NCI-H748 treated with DMSO at 0.1 percent for 48 hours (cell line): Measurements from ENCODE around the gene EEF1AKMT2.
"Not testable (repeated sequence)": the region's sequence is repeated elsewhere in the genome, so short reads cannot be mapped to it uniquely, and the experiment has no call there.

ENCODE experiments used
- DNase-seq: peaks from one replicate; lab custom pipeline; 2025; lab: John Stamatoyannopoulos, UW

The EEF1AKMT2 gene

DNA sequence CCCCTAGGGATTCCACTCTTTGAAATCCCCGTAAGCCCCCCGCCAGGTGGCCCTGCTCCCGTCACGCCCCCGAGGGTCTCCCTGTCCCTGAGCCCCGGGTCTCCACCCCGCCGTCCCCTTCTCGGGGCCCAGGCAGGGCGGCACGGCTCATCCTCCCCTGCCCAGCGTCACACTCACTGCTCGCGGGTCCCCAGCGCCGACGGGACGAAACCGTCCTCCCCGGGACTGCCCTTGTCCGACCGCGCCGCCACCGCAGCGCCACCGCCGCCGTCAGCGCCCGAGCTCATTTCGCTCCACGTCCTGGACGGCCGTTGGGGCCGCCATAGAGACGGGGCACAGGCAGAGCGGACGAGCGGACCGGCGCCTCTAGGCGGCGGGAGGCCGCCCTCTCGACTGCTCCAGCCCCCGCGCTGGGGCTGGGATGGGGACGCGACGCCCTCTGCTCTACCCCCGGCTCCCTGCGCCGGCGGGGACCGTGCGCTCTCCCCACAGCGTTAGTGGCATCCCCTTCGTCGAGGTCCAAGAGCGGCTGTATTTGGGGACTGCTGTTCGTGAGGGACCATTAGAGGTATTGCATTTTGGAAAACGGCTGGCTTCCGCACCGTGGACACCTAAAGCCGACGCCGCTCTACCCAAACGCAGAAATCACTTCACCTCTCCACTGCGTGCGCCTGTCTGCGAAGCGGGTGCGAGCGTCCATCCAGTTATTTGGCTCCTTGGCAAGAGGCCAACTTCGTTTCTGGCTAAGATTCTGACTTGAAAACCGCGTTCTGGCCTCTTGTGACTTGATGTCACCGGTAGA, at the start of gene EEF1AKMT2:
EEF1AKMT2 (minus strand) TSS at position 341 of the 802 bp plus-strand sequence; CDS start at position 287, 54 bp downstream.
- DNase-seq, result peak; percentile 36

DNA sequence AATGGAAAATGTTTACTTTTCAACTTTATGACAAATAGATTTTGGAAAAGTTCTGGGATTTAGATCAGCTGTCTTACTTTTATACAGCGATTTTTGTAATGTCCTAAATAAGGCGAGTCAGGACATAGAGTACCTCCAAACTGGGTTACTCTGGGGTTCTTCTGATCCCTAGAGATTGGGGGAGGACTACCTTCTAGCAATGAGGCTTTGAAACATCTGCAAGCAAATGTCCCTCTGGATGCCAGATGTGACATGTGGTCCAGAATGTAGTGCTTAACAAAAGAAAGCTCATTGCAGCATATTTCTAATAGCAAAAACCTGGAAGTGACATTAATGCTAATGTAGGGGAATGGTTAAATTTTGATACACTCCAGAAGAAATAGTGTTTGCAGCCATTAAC, 46.0 kb upstream of the EEF1AKMT2 start:
- no peak for DNase-seq

DNA sequence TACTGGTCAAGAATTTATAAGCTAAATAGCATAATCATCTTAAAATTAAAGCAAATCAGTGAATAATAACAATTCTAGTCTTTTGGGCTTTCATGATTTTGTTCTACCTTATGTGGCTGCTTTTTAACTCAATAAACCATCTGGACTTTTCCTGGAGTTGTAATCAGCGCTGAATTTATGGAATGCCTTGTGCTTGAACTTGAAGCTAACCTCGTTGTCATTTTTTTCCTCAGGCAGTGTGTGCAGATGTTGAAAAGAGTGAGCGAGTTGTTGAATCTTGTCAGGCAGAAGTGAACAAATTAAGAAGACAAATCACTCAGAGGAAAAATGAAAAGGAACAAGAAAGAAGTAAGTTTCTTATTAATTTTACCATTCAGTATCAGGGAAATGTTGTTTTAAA, 39.4 kb upstream of the EEF1AKMT2 start:
- DNase-seq, result no peak

DNA sequence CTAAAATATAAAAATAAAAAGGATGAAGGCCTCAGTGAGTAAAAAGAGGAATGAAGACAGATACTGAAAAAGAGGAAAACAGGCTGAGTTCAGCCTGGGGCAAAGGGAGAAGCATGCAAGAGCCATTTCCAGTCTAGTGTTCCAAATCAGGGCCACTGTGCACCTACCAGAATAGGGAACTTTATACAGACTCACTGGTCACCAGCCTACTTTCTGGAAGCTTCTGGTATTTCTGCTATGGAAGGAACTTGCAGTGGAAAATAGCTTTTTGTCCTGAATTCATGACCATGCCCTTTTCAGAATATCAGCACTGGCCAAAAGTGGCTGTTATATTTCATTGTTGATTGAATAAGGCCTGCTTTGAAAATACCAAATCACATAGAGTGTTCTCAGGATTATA, 38.8 kb upstream of the EEF1AKMT2 start:
- DNase-seq, result no peak

DNA sequence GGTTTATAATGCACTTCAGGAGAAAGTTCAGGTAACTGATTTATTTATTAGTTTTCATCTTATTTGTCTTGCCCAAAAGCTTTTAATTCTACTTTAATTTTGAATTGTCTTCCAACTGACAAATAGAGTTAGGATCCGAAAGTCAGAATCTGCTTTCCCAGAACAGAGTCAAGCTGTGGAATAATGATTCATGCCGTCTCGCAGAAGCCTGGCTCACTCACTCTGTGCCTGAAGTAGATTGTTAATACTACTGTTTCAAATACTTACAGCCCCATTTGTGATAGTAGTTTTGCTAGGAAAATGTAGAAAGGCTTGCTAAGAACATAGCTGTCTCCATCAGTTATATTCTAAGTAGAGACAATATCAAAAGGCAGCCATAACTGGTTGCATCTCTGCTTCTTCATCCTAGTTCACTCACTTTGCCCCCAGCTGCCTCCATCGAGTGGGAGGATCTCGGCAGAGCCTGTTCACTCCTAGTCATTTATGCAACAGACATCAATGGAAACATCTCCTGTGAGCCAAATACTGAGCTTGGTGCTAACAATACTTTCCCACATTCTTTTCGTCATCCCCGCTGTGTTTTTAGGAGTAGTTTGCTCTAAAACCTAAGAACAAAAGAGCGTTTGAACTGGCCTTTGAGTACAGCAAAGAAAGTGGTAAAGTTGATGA, 37.9 kb upstream of the EEF1AKMT2 start:
- DNase-seq, result no peak

DNA sequence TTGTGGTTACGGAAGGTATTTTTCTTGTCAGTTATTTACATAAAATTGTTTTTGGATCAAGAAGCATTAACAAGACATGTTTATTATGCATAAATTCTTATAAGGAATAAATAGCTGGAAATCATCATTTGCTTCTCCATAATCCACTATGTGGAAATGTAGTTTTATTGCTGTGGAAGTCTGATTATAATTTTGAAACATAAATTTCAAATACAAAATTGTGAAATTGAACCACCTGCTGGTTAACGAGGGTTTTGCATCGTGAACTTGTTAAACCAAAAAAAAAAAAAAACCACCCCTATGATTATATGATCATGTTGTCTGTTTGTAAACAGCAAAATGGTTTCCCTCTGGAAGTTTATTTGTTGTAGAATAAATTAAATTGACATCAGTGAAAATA, 35.8 kb upstream of the EEF1AKMT2 start:
- DNase-seq, result no peak

DNA sequence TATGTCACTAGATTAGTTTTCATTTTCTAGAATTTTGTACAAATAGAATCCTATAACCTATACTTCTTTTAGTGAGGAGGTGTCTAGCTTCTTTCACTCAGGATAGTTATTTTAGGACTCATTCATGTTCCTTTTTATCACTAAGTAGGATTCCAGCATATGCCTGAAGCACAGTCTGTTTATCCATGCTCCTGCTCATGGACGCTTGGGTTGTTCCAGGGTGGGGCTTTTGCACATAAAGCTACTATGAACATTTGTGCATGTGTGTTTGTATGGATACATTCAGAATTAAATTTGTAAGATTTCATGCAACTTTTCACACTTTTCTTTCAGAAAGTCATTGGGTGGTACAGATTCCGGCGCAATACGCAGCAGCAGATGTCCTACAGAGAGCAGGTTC, 34.6 kb upstream of the EEF1AKMT2 start:
- DNase-seq, result no peak

DNA sequence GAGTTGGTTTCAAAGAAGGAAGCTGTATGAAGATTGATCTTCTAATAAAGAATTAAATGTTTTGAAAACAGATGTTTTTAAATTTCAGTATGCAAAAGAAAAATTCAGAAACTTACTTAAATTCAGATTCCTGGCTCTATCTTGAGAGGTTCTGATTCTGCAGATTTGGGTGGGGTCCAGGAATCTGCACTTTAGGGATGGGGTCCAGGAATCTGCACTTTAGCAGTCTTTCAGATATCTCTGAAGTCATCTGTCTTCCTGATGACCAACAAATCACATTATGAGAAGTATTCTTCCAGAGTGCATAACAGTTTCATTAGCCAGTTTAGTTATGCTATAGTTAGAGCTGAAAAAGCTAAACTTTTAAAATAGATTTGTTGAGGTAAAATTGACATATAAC, 34.0 kb upstream of the EEF1AKMT2 start:
- no peak for DNase-seq

DNA sequence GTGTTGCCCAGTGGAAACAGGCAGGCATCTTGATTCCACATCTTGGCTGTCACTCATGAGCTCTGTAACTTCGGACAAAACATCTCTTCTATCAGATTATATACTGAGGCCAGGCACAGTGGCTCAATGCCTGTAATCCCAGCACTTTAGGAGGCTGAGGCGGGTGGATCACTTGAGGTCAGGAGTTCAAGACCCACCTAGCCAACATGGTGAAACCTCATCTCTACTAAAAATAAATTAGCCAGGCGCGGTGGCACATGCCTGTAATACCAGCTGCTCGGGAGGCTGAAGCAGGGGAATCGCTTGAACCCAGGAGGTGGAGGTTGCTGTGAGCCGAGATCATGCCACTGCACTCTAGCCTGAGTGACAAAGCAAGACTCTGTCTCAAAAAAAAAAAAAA, 33.2 kb upstream of the EEF1AKMT2 start:
- DNase-seq, result not testable (repeated sequence)

DNA sequence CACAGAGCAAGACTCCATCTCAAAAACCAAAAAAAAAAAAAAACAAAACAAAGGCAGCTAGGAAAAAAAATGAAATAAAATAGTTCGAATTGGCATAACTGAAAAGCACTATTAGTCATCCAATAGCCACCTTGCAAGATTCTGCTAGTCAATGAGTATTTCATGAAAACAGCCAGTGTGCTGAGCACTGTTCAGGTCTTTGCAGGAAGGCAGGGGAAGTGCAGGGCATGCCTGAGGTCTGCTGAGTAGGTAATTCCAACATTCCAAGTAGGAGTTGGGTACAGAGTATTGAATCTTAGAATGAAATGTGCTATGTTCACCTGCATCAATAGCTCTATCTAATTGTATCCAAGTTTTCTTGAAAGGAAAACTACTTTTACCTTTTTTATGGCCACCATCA, 32.8 kb upstream of the EEF1AKMT2 start:
- no peak for DNase-seq

DNA sequence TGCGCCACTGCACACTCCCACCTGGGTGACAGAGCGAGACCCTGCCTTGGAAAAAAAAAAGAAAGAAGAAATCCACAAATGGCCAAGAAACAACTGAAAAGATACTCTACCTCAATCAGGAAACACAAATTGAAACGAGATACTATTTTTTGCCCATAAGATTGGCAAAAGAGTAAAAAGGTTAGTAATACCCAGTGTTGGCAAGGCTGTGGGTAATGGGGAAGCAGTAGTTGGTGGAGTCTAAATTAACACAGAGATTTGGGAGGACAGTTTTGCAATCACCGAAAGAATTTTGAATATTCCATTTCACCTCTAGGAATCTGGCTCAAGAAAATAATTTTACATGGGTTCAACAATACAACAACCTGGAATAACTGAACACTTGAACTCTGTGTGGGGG, 29.8 kb upstream of the EEF1AKMT2 start:
- no peak for DNase-seq

DNA sequence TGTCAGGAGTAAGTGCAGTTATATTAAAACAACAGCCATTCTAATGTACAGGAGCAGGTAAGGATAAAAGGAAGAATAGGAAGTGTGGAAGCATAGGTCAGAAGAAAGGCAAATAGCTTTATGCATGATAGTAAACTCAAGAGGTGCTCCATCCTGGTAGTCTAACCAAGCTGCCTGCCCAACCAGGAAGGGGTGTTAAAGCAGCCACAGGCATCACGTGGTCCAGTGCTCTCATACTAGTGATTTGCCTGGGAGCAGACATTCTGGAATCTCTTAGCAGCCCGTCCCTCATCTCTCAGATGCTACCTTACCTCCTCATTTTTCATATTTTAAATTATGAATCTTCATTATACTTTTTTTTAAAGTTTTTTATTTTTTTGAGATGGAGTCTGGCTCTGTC, 28.4 kb upstream of the EEF1AKMT2 start:
- no peak for DNase-seq

DNA sequence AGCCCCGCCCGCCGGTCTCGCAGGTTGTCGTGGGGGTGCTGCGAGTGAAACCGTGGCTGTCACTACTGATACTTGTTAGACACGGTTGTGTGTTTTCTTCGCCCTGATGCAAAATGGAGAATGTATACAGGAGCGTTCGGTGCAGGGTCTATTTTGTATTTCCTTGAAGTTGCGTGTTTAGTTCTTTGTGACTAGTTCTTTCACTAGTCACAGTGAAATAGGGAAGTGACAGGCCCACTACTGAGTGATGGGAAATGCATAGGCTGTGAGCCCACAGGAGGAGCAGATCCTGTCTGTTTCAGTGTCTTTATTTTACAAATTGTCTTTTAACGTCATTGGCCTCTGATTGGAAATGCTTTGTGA, 10.6 kb upstream of the EEF1AKMT2 start:
- DNase-seq, result no peak

DNA sequence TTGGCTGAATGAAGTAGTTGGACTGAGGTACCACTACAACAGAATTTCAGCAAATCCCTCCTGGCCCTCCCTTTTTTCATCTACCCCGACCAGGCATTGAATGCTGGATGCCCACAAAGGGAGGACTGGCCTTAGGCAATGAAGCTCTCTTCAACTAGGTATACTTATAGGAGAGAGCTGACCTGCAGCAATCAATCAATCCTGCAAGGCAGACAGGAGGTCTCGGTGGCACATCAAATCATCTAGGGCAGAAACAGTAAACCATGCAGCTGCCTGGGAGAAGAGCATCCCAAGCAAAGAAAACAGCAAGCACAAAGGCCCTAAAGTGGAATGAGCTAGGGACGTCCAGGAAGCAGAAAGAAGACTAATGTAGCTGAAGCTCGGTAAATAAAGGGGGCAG, 7.5 kb upstream of the EEF1AKMT2 start:
- no peak for DNase-seq

DNA sequence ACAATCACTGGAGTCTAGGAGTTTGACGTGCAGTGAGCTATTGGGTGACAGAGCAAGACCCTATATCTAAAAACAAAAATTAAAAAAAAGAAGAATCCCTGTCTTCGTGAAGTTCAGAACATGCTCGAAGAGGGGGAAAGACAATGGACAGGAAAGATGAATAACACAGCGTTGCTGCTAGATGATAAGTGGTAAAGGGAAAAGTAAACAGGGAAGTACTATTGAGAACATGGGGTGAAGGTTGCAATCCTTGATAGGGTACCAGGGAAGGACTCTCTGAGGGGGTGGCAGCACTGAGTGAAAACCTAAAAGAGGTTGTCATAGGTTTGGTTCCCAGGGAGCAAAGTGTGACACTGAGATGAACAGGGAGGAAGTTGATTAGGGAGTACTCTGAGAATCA, 7.1 kb upstream of the EEF1AKMT2 start:
- no peak for DNase-seq

DNA sequence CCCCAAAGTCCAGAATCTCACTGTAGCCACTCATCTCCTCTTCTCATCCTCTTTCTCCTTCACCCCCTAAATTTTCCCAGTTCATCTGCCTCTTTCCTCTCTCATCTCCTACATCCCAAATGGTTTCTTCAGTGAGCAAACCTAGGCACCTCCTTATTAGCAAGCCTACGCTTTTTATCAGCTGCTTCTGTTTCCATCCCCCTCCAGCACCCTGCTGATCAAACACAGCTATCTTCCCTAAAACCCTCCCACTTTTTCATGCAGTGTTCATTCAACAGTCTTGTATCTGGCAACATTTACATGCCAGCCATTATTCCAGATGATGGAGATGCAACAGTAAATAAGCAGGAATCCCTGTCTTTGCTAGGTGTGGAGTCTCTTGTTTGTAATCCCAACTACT, 6.7 kb upstream of the EEF1AKMT2 start:
- DNase-seq, result no peak

DNA sequence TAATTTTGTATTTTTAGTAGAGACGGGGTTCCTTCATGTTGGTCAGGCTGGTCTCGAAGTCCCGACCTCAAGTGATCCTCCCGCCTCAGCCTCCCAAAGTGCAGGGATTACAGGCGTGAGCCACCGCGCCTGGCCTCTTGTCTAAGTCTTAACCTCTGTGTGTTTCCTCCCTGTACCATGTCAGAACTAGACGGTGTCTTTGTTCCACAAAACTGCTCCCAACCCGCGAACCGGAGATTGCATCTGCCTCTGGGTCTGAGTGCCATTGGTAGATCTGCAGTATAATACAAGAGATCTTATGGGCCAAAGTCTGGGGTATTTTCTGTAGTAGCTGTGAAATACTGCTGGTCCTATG, 1.3 kb upstream of the EEF1AKMT2 start:
- no peak for DNase-seq

DNA sequence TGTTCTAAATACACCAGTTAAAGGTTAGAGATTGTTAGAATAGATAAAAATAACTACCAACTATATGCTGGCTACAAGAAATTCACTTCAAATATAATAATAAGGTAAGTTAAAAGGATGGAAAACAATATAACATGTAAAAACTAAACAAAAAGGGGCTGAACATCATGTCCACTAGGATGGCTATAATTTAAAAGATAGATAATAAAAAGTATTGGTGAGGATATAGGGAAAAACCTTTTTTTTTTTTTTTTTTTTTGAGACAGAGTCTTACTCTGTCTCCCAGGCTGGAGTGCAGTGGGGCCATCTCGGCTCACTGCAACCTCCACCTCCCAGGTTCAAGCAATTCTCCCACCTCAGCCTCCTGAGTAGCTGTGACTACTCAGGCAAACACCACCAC, 8.8 kb downstream of the EEF1AKMT2 start:
- not testable (repeated sequence) for DNase-seq

DNA sequence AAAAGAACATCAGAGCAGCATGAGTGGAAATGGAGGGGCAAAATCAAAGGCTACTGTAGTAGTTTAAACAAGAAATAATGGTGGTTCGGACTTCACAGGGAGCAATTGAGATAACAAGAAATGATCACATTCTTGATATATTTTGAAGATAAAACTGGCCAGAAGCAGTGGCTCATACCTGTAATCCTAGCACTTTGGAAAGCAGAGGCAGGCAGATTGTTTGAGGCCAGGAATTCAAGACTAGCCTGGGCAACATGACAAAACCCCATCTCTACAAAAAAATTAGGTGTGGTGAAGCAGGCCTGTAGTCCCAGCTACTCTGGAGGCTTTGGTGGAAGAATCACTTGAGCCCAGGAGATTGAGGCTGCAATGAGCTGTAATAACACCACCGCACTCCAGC, 22.9 kb downstream of the EEF1AKMT2 start:
- no peak for DNase-seq

DNA sequence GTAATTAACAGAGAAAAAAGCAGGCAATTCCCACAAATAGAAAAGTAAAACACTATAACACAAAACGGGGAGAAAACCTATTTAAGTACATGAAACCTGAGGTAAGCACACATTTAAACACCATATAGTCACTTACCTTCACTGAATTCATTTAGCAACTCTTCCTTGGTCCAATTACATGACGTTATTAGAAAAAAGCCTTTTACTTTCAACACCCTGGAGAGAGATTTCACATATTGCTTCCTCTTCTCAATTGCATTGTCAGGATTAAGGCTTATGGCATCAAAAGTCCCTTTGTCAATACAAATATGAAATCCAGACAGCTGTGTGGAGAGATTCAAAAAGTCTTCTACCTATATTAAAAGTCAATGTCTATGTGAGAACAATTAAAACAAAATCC, 26.4 kb downstream of the EEF1AKMT2 start:
- DNase-seq, result no peak

DNA sequence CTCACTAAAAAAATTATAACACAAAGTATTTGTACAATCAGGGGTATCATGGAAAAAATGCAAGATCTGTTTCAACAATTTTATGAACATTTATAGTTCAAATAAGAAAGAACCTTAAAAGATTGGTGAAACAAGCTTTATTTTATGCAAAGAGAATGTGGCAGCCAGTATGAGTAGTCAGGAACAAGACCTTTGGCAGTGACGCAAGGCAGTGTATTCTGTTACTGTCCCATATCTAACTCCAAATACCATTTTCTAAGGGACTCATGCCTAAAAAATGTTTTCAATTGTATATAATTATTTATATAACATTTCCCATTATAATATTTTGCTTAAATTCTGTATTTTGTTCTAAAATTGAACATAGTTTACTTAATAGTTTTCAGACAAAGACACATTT, 28.4 kb downstream of the EEF1AKMT2 start:
- DNase-seq, result no peak

DNA sequence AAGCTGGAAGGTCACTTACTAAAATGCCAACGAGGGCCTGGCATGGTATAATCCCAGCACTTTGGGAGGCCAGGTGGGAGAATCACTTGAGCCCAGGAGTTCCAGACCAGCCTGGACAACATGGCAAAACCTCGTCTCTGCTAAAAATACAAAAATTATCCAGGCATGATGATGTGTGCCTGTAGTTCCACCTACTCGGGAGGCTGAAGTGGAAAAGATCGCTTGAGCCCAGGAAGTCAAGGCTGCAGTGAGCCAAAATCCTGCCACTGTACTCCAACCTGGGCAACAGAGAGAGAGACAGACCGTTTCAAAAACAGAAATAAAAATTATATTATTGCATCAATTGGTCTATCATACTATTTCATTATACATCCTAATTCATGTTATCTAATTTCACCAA, 29.4 kb downstream of the EEF1AKMT2 start:
- no peak for DNase-seq

DNA sequence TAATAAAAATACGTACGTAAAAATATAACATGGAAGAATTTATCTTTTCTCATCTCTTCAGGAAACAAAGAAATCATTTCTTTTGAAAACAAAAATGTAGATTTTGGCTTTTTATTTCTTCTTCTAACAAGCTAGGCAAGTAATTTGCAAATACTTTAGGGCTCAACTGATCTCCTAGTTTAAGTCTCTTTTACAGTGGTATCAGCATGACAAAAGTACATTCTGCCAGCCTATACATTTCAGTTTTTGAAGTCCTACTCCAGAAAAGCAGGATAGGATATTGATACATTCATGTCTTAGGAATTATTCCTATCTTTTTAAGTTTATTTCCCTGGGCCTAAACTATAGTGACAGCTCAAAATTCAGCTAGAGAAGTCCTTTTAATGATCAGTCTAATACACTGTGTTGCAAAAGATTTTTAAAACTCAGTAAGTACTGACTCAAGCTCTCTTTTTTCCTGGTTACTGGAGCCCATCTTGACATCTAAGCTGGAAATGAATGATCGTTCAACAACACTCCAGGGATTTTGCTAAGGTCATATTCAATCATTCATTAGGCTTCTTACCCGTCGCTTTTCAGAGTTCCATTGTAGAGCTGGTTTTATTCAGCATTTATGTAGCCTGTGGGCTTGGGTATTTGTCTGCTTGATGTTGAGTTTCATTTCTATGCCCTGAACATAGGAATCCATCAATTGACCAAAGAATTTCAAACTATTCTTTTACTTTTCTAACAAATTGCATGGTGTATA, 35.4 kb downstream of the EEF1AKMT2 start:
- no peak for DNase-seq
